Measurements from ENCODE around the gene TMEM167B. TPM values are rescaled to one million over a fixed set of nuclear protein-coding genes. Genes with fewer than 3 reads are reported as not detected.
"Not testable (repeated sequence)": the region's sequence is repeated elsewhere in the genome, so short reads cannot be mapped to it uniquely, and the experiment has no call there.

TMEM167B gene
- polyA plus RNA-seq, 1 donor = 31.5 TPM

DNA sequence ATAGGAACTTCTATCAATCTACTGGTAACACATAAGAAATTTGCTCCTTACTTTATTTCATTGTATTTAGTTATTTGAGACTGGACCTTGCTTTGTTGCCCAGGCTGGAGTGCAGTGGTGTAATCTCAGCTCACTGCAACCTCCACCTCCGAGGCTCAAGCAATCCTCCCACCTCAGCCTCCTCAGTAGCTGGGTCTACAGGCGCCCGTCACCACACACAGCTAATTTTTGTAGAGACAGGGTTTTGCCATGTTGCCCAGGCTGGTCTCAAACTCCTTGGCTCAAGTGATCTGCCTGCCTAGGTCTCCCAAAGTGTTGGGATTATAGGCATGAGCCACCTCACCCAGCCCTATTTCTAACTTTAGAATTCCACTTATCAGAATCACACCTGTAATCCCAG lies 38.4 kb upstream of the TMEM167B start:
- not testable (repeated sequence) for H3K27ac ChIP-seq (ENCODE audit: low read length); H3K27me3 ChIP-seq (ENCODE audit: control insufficient read depth, insufficient read depth, low read length); H3K4me1 ChIP-seq (ENCODE audit: control insufficient read depth, insufficient read depth, low read length); H3K4me3 ChIP-seq (ENCODE audit: low read length); H3K9me3 ChIP-seq (ENCODE audit: control insufficient read depth, low read depth, low read length); H3K36me3 ChIP-seq (ENCODE audit: control insufficient read depth, insufficient read depth, low read length); DNase-seq
- WGBS (ENCODE audit: insufficient coverage, low lambda C conversion rate) = no CpG with 5 or more reads among the region's 3 CpGs

GRCh38 chr1:109056064-109056463 lies 34.5 kb upstream of the TMEM167B start:
- H3K27ac ChIP-seq (ENCODE audit: low read length) = no peak overlapping the region
- 80% methylated on average over 1 of the region's 3 CpGs for WGBS (ENCODE audit: insufficient coverage, low lambda C conversion rate)
- H3K4me3 ChIP-seq (ENCODE audit: low read length) = no peak overlapping the region
- no peaks in the 10 kb centered on the region for H3K36me3 ChIP-seq (ENCODE audit: control insufficient read depth, insufficient read depth, low read length)
- no peak for DNase-seq
- peaks cover 3% of the 10 kb centered on the region for H3K9me3 ChIP-seq (ENCODE audit: control insufficient read depth, low read depth, low read length)
- H3K27me3 ChIP-seq (ENCODE audit: control insufficient read depth, insufficient read depth, low read length) = no peaks in the 10 kb centered on the region
- H3K4me1 ChIP-seq (ENCODE audit: control insufficient read depth, insufficient read depth, low read length) = no peaks in the 10 kb centered on the region

DNA sequence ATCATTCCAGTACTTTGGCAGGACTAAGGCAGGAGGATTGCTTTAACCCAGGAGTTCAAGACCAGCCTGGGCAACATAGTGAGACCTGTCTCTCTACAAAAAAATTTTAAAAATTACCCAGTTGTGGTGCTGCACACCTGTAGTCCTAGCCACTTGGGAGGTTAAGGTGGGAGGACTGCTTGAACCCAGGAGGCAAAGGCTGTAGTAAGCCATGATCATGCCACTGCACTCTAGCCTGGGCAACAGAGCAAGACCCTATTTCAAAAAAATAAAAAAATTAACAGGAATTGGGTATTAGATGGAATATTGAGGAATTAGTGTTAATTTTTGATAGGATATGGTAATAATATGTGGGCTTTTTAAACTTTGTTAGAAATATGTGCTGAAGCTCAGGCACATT lies 31.5 kb upstream of the TMEM167B start:
- DNase-seq = no peak
- no peak overlapping the region for H3K27ac ChIP-seq (ENCODE audit: low read length)
- H3K36me3 ChIP-seq (ENCODE audit: control insufficient read depth, insufficient read depth, low read length) = peaks cover under 1% of the 10 kb centered on the region
- H3K4me3 ChIP-seq (ENCODE audit: low read length) = no peak overlapping the region
- H3K9me3 ChIP-seq (ENCODE audit: control insufficient read depth, low read depth, low read length) = no peaks in the 10 kb centered on the region
- no peaks in the 10 kb centered on the region for H3K4me1 ChIP-seq (ENCODE audit: control insufficient read depth, insufficient read depth, low read length)
- no peaks in the 10 kb centered on the region for H3K27me3 ChIP-seq (ENCODE audit: control insufficient read depth, insufficient read depth, low read length)

DNA sequence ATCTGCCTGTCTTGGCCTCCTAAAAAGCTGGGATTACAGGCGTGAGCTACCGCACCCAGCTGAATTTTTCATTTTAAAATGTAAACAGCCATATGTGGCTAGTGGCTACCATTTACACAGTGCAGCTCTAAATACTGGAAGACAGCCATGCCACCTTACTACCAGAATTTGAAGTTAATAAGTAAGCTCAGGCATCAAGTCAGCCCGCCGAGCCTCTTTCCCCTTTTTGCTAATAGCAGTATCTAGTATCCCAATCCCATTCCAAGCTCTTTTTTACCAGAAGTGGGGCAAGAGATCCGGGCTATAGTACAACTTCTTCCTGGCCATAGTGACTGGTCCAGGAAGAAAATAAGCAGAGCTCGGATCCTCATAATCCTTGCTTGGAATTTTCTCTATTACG lies 29.9 kb upstream of the TMEM167B start:
- Histone ChIP-seq H3K4me3 (ENCODE audit: low read length) (no peak overlapping the region), H3K36me3 (ENCODE audit: control insufficient read depth, insufficient read depth, low read length) (peaks cover 5% of the 10 kb centered on the region), H3K9me3 (ENCODE audit: control insufficient read depth, low read depth, low read length) (no peaks in the 10 kb centered on the region), H3K27ac (ENCODE audit: low read length) (no peak overlapping the region), H3K4me1 (ENCODE audit: control insufficient read depth, insufficient read depth, low read length) (no peaks in the 10 kb centered on the region), H3K27me3 (ENCODE audit: control insufficient read depth, insufficient read depth, low read length) (no peaks in the 10 kb centered on the region)
- WGBS (ENCODE audit: insufficient coverage, low lambda C conversion rate) = 83% methylated on average over 1 of the region's 7 CpGs
- DNase-seq = no peak

- no CpG with 5 or more reads among the region's 4 CpGs for WGBS (ENCODE audit: insufficient coverage, low lambda C conversion rate)
- DNase-seq = no peak
Measured at GRCh38 chr1:109061183-109061582, 29.4 kb upstream of the TMEM167B start.

GRCh38 chr1:109065137-109065536 lies 25.4 kb upstream of the TMEM167B start:
- Histone ChIP-seq H3K27ac (ENCODE audit: low read length) (no peak overlapping the region), H3K36me3 (ENCODE audit: control insufficient read depth, insufficient read depth, low read length) (peaks cover 12% of the 10 kb centered on the region), H3K4me1 (ENCODE audit: control insufficient read depth, insufficient read depth, low read length) (no peaks in the 10 kb centered on the region), H3K9me3 (ENCODE audit: control insufficient read depth, low read depth, low read length) (no peaks in the 10 kb centered on the region), H3K27me3 (ENCODE audit: control insufficient read depth, insufficient read depth, low read length) (no peaks in the 10 kb centered on the region), H3K4me3 (ENCODE audit: low read length) (no peak overlapping the region)
- no peak for DNase-seq
- no CpG with 5 or more reads among the region's 3 CpGs for WGBS (ENCODE audit: insufficient coverage, low lambda C conversion rate)

More at GRCh38 chr1:109061183-109061582, 29.4 kb upstream of the TMEM167B start:
- no peaks in the 10 kb centered on the region for H3K27me3 ChIP-seq (ENCODE audit: control insufficient read depth, insufficient read depth, low read length)
- H3K4me3 ChIP-seq (ENCODE audit: low read length) = no peak overlapping the region
- peaks cover 6% of the 10 kb centered on the region for H3K36me3 ChIP-seq (ENCODE audit: control insufficient read depth, insufficient read depth, low read length)
- H3K9me3 ChIP-seq (ENCODE audit: control insufficient read depth, low read depth, low read length) = no peaks in the 10 kb centered on the region
- no peak overlapping the region for H3K27ac ChIP-seq (ENCODE audit: low read length)
- H3K4me1 ChIP-seq (ENCODE audit: control insufficient read depth, insufficient read depth, low read length) = no peaks in the 10 kb centered on the region

DNA sequence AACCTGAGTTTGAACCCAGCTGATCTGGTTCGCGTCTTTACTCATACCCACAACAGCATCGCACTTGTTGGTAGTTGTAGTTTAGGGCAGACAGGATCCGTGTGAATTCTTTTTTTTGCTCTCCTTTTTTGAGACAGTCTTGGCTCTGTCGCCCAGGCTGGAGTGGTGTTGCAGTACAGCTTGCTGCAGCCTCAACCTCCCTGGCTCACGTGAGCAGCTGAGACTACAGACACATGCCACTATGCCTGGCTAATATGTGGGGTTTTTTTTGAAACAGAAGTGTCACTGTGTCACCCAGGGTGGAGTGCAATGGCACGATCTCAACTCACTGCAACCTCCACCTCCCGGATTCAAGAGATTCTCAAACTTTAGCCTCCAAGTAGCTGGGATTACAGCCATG lies 22.7 kb upstream of the TMEM167B start:
- DNase-seq = no peak
- Histone ChIP-seq H3K4me1 (ENCODE audit: control insufficient read depth, insufficient read depth, low read length) (no peaks in the 10 kb centered on the region), H3K27me3 (ENCODE audit: control insufficient read depth, insufficient read depth, low read length) (no peaks in the 10 kb centered on the region), H3K27ac (ENCODE audit: low read length) (no peak overlapping the region), H3K9me3 (ENCODE audit: control insufficient read depth, low read depth, low read length) (no peaks in the 10 kb centered on the region), H3K4me3 (ENCODE audit: low read length) (no peak overlapping the region), H3K36me3 (ENCODE audit: control insufficient read depth, insufficient read depth, low read length) (peaks cover 14% of the 10 kb centered on the region)
- WGBS (ENCODE audit: insufficient coverage, low lambda C conversion rate) = 70% methylated on average over 4 of the region's 8 CpGs

DNA sequence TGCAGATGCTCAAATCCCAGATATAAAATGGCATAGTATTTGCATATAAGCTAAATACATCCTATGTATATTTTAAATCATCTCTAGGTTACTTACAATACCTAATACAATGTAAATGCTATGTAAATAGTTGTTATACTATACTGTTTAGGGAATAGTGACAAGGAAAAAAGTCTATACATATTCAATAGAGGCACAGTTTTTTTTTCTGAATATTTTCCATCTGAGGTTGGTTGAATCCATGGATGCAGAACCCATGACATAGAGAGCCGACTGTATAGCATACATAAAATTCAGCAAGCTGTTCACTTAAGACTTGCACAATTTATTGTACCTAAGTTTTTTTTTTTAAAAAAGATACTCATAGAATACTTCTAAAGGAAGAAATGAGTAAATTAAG lies 21.3 kb upstream of the TMEM167B start:
- 100% methylated on average over 1 of the region's 1 CpG for WGBS (ENCODE audit: insufficient coverage, low lambda C conversion rate)
- Histone ChIP-seq H3K27ac (ENCODE audit: low read length) (no peak overlapping the region), H3K9me3 (ENCODE audit: control insufficient read depth, low read depth, low read length) (peaks cover 6% of the 10 kb centered on the region), H3K36me3 (ENCODE audit: control insufficient read depth, insufficient read depth, low read length) (peaks cover 16% of the 10 kb centered on the region), H3K4me3 (ENCODE audit: low read length) (no peak overlapping the region), H3K4me1 (ENCODE audit: control insufficient read depth, insufficient read depth, low read length) (no peaks in the 10 kb centered on the region), H3K27me3 (ENCODE audit: control insufficient read depth, insufficient read depth, low read length) (no peaks in the 10 kb centered on the region)
- no peak for DNase-seq

DNA sequence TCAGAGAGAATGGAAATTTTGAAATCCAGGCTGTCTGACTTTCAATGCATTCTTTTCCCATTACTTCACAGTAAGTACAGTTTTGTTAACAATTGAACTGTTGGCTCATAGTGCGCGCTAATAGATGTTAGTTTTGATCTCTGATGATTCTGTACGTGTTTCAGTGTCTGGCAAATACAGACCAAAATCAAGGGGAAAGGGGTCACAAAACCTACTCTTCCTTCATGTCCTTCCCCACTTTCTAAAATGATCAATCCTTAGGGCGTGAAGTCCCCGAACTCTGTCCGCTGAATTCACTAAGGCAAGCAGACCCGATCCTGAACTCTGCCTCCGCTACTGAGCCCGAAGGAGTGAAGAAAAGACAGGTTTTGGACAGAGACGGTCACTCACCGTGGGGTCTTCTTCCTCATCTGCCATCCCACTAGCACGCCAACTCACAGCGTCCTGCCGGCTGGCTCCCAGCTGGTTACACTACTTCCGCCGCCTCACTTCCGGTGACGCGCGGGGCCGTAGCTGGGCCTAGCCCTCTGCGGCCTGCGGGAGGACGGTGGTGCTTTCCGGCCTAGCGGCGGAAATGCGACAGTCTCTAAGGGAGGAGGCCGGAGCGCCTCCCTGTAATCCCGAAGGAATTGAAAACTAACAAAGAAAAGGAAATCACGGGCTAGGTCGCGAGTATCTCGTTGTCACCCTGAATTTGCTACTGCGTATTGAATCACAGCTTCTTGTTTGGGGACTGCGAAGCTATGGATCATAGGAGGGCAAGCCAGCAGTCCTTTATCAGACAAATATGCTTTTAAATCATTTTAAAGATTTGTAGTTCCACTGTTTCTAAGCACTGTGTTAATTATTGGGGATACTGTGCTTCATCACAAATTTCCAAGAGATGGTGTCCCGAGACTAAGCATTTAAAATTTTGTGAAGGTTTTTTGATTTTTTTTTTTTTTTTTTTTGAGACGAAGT lies 14.8 kb upstream of the TMEM167B start, which contains the start of gene TAF13:
Gene TAF13, minus strand, starts transcription at position 473 of the 960 bp plus-strand sequence. Its CDS starts 56 bp downstream, at position 417.
- 0% methylated on average over 5 of the region's 39 CpGs for WGBS (ENCODE audit: insufficient coverage, low lambda C conversion rate)
- H3K27ac ChIP-seq (ENCODE audit: low read length) = peak within 1 kb of the TSS; percentile 84

GRCh38 chr1:109078317-109078716 lies 12.2 kb upstream of the TMEM167B start:
- H3K27ac ChIP-seq (ENCODE audit: low read length) = no peak overlapping the region
- no CpG with 5 or more reads among the region's 1 CpG for WGBS (ENCODE audit: insufficient coverage, low lambda C conversion rate)
- H3K4me3 ChIP-seq (ENCODE audit: low read length) = no peak overlapping the region
- DNase-seq = no peak
- peaks cover 6% of the 10 kb centered on the region for H3K4me1 ChIP-seq (ENCODE audit: control insufficient read depth, insufficient read depth, low read length)
- no peaks in the 10 kb centered on the region for H3K27me3 ChIP-seq (ENCODE audit: control insufficient read depth, insufficient read depth, low read length)
- peaks cover 3% of the 10 kb centered on the region for H3K36me3 ChIP-seq (ENCODE audit: control insufficient read depth, insufficient read depth, low read length)
- H3K9me3 ChIP-seq (ENCODE audit: control insufficient read depth, low read depth, low read length) = peaks cover 6% of the 10 kb centered on the region

More for the DNA sequence above, 14.8 kb upstream of the TMEM167B start, which contains the start of gene TAF13:
- peaks cover 7% of the 10 kb centered on the region for H3K36me3 ChIP-seq (ENCODE audit: control insufficient read depth, insufficient read depth, low read length)
- H3K4me3 ChIP-seq (ENCODE audit: low read length) = peak within 1 kb of the TSS; percentile 84
- DNase-seq = peak; percentile 96
- H3K27me3 ChIP-seq (ENCODE audit: control insufficient read depth, insufficient read depth, low read length) = no peaks in the 10 kb centered on the region
- peaks cover 6% of the 10 kb centered on the region for H3K4me1 ChIP-seq (ENCODE audit: control insufficient read depth, insufficient read depth, low read length)
- peaks cover 6% of the 10 kb centered on the region for H3K9me3 ChIP-seq (ENCODE audit: control insufficient read depth, low read depth, low read length)
